HG03095 (cell line): ENCODE measurements around the gene CLDN19.

Experiments used
- ATAC-seq: cut with Tn5 transposase; IDR thresholded peaks from one replicate; pipeline ENCODE4 v1.9.1; 2021; ENCODE audit warnings: moderate library complexity; ENCODE audit not compliant: unreplicated experiment

The CLDN19 gene

GRCh38 chr1:42739753-42740700 is at the start of gene CLDN19:
CLDN19 (minus strand) TSS chr1:42740236; CDS start chr1:42740063, 173 bp downstream.
- ATAC-seq, result no peak

- no peak for ATAC-seq
These were observed 48.0 kb upstream of the CLDN19 start for GRCh38 chr1:42788021-42788420.

- no peak for ATAC-seq
These were observed 46.1 kb upstream of the CLDN19 start for GRCh38 chr1:42786097-42786496.

DNA sequence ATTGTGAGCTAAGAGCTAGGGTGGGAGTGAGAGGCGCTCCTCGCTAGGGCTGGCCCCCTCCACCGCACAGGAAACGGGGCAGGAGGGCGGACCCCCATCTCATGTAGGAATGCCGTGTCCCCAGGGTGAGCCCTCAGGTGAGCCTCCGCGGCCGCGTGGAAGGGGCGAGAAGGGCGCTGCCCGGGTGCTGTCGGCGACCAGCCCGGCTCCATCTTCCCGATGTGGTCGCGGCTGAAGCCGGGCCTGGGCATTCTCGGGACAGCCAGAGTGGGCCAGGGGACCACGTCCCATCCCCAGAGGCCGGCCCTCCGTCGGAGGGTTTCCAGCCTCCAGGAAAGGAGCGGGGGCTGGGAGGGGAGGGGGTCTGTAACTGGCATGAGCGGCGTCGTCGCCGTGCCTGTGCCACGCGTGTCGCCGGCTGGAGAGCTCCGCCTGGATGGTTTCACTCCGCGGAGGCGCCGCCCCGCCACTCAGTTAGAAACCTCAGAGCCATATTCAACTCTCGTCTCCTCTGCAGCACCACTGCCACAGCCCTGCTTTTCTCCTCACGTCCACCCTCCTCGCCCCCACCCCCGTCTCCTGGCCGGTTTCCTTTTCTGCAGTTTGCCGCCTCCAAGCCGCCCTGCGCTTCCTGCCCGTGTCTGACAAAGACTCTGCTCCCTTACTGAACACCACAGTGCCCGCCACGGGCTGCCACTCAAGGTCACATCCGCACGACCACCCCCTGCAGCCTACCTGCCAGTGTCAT is 45.1 kb upstream of the CLDN19 start, which contains the start of gene TMEM269:
TSS of gene TMEM269 (plus strand) at position 46 of the 748 bp plus-strand sequence. CDS start 4,903 bp downstream, outside the sequence.
- ATAC-seq, result no peak

DNA sequence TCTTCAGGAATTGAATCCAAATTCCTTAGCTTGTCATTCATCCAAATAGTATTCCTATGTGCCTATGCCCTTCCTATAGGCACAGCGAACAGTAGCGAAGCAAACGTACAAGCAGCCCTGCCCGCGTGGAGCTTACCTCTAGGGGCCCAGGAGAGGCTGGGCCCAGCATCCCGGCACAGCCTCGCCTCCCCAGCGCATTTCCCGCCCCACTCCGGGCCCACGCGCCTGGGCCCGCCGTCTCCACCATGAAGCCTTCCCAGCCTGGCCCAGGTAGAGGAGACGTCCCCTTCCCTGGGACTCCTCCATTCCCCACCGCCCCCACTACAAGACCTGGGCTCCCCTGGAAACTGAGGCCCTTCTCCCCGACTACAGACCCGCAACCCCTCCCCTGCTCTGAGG is 44.5 kb upstream of the CLDN19 start:
- ATAC-seq, result no peak

GRCh38 chr1:42783092-42783491 is 43.1 kb upstream of the CLDN19 start:
- ATAC-seq, result no peak

DNA sequence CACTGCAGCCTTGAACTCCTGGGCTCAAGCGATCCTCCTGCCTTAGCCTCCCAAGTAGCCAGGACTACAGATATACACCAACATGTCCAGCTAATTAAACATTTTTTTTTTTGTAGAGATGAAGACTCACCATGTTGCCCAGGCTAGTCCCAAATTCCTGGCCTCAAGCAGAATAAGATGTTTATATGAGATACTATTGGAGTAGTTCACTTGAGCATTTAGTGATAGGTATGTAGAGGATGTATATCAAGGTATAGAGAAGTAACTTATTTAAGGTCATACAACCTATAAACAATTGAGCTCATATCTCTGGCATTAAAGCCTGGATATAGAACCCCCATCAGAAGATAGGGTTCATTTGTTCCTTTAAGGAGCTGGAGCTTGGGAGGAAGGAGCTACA is 40.1 kb upstream of the CLDN19 start:
- ATAC-seq, result no peak

GRCh38 chr1:42779725-42780124 is 39.7 kb upstream of the CLDN19 start:
- ATAC-seq, result no peak

- no peak for ATAC-seq
These were observed 37.8 kb upstream of the CLDN19 start for GRCh38 chr1:42777852-42778251.

GRCh38 chr1:42776502-42776901 is 36.5 kb upstream of the CLDN19 start:
- no peak for ATAC-seq

DNA sequence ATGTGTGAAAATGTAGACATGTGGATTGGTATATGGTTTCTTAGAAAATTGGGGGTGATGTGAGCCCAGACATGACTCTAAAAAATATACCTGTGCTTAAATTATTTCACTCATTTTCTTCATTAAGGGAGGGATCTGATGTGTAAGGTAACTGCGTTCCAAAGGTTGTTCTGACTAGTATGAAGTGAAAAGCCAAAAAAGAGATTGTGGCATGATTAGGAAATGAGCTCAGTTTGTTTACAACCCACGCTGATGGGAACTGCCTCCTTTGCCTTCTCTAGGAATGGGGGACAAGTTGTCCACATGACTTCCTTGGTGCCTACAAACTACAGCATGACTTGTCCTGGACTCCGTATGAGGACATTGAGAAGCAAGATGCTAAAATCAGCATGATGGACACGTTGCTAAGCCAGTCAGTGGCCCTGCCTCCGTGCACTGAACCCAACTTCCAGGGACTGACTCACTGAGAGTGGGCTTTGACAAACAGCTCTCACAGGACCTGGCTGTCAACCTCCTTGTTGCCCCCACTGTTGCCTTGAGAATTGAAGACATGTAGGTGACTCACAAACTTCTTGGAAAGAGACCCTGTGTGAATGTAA is 35.0 kb upstream of the CLDN19 start:
- ATAC-seq, result no peak

- ATAC-seq, result no peak
These were observed 33.4 kb upstream of the CLDN19 start for GRCh38 chr1:42773420-42773819.

DNA sequence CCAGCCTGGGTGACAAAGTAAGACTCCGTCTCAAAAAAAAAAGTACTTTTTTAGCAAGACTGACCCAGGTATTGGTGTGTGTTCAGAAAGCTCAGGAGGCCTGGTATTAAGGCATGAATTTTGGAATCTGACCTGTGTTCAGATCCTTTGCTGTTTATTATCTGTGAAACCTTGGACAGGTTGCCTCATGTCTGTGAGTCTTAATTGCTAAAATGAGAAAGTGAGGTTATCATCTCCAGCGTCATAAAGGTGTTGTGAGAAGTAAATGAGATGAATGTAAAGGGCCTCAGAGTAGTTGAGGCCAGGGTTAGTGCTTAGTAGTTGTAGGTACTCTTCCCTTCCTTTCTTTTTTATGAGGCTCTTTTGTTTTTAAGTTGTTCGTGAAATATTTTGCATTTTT is 29.8 kb upstream of the CLDN19 start:
- no peak for ATAC-seq

GRCh38 chr1:42768172-42768571 is 28.1 kb upstream of the CLDN19 start:
- no peak for ATAC-seq

- ATAC-seq, result peak; percentile 11
These were observed 27.5 kb upstream of the CLDN19 start for GRCh38 chr1:42767510-42768000.

DNA sequence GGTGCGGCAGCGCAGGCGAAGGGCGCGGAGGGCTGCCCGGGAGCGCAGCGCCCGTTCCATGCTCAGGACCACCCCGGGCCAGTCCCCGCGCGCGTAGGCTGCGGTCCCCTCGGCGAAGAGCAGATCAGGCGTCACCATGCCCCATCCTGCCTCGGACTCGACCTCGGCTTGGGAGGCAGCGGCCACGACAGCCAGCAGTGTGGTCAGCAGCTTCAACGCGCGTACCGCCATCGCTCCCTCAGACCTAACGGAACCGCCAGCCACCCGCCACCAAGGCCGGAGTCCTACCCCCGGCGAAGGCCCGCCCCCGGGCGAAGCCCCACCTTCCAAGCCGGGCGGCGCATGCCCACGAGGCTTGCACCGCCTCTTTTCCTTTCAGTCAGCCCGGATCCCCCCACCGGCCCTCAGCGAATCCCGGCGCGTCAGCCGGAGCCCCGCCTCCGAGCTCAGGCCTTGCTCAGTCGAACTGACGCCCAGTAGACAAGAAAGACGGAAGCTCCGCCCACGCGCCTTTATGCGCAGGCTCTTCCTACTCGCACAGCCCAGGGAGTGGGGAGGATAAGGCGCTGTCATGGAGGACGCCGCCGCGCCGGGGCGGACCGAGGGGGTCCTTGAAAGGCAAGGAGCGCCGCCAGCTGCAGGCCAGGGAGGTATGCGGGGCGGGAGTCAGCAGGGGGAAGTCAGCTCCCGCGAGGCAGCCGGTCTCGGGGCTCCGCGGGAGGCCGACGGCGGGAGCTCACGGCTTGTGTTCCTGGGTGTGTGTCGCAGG is 26.9 kb upstream of the CLDN19 start, which contains the start of the genes C1orf50 and P3H1:
TSS of gene C1orf50 (plus strand) at position 509 of the 769 bp plus-strand sequence. CDS start at position 572, 63 bp downstream.
TSS of gene P3H1 (minus strand) at position 288 of the 769 bp plus-strand sequence. CDS start at position 231, 57 bp downstream.
- ATAC-seq, result peak; percentile 86

DNA sequence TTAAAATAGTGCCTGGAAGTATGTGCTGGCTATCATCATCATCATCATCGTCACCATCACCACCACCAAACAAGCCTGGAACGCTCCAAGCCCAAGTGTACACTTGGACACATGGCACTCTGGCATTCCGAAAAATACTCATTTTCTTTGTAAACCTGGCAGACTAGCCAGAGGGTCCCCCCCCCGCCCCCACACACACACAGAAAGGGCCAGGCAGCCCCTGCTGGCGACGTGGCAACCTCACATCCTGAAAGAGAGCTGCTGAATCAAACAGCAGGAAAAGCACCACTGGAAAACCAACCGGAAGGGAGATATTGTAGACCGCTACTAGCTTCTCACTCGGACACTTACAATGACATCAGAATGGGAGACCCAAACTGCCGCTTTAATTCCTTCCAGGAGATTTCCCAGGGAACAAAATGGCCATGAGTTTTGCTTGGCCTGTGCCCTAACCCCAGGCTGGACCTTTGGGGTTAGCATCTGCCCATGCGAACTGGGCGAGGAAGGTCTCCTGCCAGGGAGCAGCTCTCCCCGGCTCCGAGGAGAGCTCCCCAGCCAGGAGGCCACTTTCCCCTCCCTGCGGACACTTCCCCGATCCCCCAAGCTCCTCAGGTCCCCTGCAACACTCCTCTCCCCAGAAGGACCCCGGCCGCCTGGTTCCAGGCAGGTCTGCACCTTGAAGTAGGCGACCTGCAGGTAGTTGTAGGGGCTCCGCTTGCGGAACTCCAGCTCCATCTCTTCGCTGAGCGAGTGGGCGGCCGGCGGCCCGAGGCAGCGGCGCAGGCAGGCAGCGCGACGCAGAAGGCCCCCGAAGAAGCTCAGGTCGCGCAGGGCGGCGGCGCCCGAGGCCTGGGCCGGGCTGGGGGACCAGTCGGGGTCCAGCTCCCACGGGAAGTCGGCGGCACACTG is 26.1 kb upstream of the CLDN19 start:
- peak; percentile 12 for ATAC-seq

DNA sequence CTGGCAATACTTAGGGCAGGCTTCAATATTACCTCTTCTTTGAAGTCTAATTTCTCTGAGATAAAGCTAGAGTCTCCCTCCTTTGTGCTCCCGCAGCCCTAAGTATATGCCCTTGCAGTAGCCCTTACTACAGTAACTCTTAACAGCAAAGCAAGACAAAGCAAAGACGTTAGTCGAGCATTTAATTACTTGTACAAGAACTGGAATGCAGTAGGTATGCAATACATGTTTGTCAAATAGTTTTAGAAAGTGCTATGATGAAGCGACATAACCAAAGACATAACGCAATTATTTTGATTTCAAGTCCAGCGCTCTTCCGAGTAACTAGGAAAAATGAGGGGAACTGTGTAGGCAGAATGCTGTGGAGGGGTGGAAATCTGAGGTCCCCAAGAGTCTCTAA is 25.2 kb upstream of the CLDN19 start:
- no peak for ATAC-seq

GRCh38 chr1:42762269-42762668 is 22.2 kb upstream of the CLDN19 start:
- no peak for ATAC-seq
